Left lung (tissue), 10 donors: ENCODE measurements around the gene TUBB4B. TPM values are rescaled to one million over a fixed set of nuclear protein-coding genes. Genes with fewer than 3 reads are reported as not detected.

Source experiments
- ATAC-seq: fragments of 200-7000 bp; cut with Tn5 transposase; one replicate; pipeline ENCODE4 v1.9.1; 2020; ENCODE audit warnings: moderate library complexity
- DNase-seq, 4 donors: peaks; one replicate each; pipeline ENCODE4 v3.0.0-alpha.2; 2013 to 2020
- H3K27ac ChIP-seq, 2 donors: fragments of 200-600 bp; sonication (generic) in 1 of 2; one replicate each; pipeline versions ENCODE4 v1.5.0 to v1.8.0; 2020 to 2021
- H3K27me3 ChIP-seq, 2 donors: fragments of 200-600 bp; sonication (generic) in 1 of 2; one replicate each; pipeline versions ENCODE4 v1.5.0 to v1.8.0; 2020 to 2021
- H3K36me3 ChIP-seq, 2 donors: fragments of 200-600 bp; sonication (generic) in 1 of 2; one replicate each; pipeline versions ENCODE4 v1.5.0 to v1.8.0; 2020 to 2021
- H3K4me1 ChIP-seq, 2 donors: fragments of 200-600 bp; one replicate each; pipeline ENCODE4 v1.8.0; 2021
- H3K4me3 ChIP-seq, 2 donors: fragments of 200-600 bp; sonication (generic) in 1 of 2; one replicate each; pipeline versions ENCODE4 v1.5.0 to v1.8.0; 2020 to 2021; ENCODE audit warnings: mild to moderate bottlenecking in 1 of 2
- H3K9me3 ChIP-seq, 2 donors: fragments of 200-600 bp; sonication (generic) in 1 of 2; one replicate each; pipeline versions ENCODE4 v1.5.0 to v1.8.0; 2020 to 2021
- intact Hi-C, 2 donors: fragments of 100-400 bp; cut with DNase I; formaldehyde crosslinking; loops; one replicate each; pipeline versions ENCODE4 v1.11.2 to v1.14.2; 2022
- polyA plus RNA-seq, 6 donors: library from polyadenylated mRNA; unstranded; fragments of 120-200 nt; gene quantifications; one replicate each; pipeline ENCODE4 v1.2.1, GENCODE V29; 2013; ENCODE audit not compliant: insufficient read length in 6 of 6
- total RNA-seq, 2 donors: library from RNA; stranded (reverse); fragmentation: NEBNext Ultra II Directional; extraction: Animal tissue kit (Norgen Biotek cat#: 25700); gene quantifications; one replicate each; pipeline ENCODE4 v1.2.1, GENCODE V29; 2021
- TF ChIP-seq, protein P1 (sequence below), 2 donors: fragments of 200-600 bp; sonication (generic) in 1 of 2; IDR thresholded peaks; one replicate each; pipeline versions ENCODE4 v1.5.0 to v1.8.0; 2021; ENCODE audit warnings: antibody characterized with exemption in 2 of 2
- donor health status: DM: no; HTN: yes; CAD: no.
- donor health status: DM: no; HTN: no; CAD: no.

The TUBB4B gene
- total and polyA plus RNA-seq, 8 donors = 196 to 337 (median 248) TPM

DNA sequence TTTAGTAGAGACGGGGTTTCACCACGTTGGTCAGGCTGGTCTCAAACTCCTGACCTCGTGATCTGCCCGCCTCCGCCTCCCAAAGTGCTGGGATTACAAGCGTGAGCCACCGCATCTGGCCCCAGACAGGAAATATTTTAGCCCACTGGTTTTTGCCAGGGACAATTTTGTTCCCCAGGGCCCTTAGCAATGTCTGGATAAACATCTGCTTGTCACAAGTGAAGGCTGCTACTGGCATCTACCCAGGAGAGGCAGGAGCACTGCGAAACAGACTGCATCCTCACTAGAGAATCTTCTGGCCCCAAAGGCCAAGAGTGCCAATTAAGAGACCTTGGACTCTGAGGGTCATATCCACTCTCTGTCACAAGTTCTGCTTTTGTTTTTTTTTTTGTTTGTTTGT is 38.1 kb upstream of the TUBB4B start:
- peaks cover 33 to 81% of the 10 kb centered on the region in 2 donors for H3K4me1 ChIP-seq
- peaks cover 0 to 6% of the 10 kb centered on the region in 2 donors for H3K36me3 ChIP-seq
- TF ChIP-seq, protein P1, sequence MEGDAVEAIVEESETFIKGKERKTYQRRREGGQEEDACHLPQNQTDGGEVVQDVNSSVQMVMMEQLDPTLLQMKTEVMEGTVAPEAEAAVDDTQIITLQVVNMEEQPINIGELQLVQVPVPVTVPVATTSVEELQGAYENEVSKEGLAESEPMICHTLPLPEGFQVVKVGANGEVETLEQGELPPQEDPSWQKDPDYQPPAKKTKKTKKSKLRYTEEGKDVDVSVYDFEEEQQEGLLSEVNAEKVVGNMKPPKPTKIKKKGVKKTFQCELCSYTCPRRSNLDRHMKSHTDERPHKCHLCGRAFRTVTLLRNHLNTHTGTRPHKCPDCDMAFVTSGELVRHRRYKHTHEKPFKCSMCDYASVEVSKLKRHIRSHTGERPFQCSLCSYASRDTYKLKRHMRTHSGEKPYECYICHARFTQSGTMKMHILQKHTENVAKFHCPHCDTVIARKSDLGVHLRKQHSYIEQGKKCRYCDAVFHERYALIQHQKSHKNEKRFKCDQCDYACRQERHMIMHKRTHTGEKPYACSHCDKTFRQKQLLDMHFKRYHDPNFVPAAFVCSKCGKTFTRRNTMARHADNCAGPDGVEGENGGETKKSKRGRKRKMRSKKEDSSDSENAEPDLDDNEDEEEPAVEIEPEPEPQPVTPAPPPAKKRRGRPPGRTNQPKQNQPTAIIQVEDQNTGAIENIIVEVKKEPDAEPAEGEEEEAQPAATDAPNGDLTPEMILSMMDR (IDR thresholded peaks at IDR 0.05) = no peak
- no peak for ATAC-seq
- intact Hi-C loops = no loop called here
- H3K4me3 ChIP-seq = no peak overlapping the region
- no peak overlapping the region for H3K27ac ChIP-seq
- H3K9me3 ChIP-seq = no peaks in the 10 kb centered on the region
- DNase-seq = no peak
- peaks cover 0 to 5% of the 10 kb centered on the region in 2 donors for H3K27me3 ChIP-seq

DNA sequence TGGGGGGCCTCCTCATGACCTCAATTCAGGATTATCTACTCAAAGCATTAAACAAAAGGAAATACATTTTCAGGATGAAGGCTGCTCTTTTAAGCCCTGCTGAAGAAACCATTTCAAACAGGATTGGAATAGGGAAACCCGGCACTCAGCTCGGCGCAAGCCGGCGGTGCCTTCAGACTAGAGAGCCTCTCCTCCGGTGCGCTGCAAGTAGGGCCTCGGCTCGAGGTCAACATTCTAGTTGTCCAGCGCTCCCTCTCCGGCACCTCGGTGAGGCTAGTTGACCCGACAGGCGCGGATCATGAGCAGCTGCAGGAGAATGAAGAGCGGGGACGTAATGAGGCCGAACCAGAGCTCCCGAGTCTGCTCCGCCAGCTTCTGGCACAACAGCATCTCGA is 36.4 kb upstream of the TUBB4B start:
- peak overlapping the region in 1 of 2 donors; percentile 86 for H3K27ac ChIP-seq
- peak overlapping the region; percentile 96 to 99 for H3K4me3 ChIP-seq
- intact Hi-C loops = no loop called here
- peaks cover 0 to 15% of the 10 kb centered on the region in 2 donors for H3K36me3 ChIP-seq
- TF ChIP-seq, protein P1 (IDR thresholded peaks at IDR 0.05) = no peak
- H3K27me3 ChIP-seq = peaks cover 0 to under 1% of the 10 kb centered on the region in 2 donors
- peaks cover 21 to 64% of the 10 kb centered on the region in 2 donors for H3K4me1 ChIP-seq
- DNase-seq (no peak), ATAC-seq (no peak)
- H3K9me3 ChIP-seq = no peaks in the 10 kb centered on the region

- intact Hi-C loops = no loop called here
- TF ChIP-seq, protein P1 (IDR thresholded peaks at IDR 0.05) = no peak
- Histone ChIP-seq H3K4me1 (peaks cover 21 to 62% of the 10 kb centered on the region in 2 donors), H3K4me3 (peak within 1 kb of the TSS; percentile 96 to 99), H3K9me3 (no peaks in the 10 kb centered on the region), H3K27ac (peak within 1 kb of the TSS; percentile 30 to 86), H3K27me3 (no peaks in the 10 kb centered on the region), H3K36me3 (peaks cover 0 to 22% of the 10 kb centered on the region in 2 donors)
- ATAC-seq (peak; percentile 62), DNase-seq (peak; percentile 85 to 99 (median 94))
These were observed 35.7 kb upstream of the TUBB4B start, which contains the start of the genes NDOR1 and TMEM203 for GRCh38 chr9:137205126-137206069. Gene NDOR1, plus strand, starts transcription at chr9:137205700. Its CDS starts 78 bp downstream, at chr9:137205778. Gene TMEM203, minus strand, starts transcription at chr9:137205648. Its CDS starts 234 bp downstream, at chr9:137205414.

DNA sequence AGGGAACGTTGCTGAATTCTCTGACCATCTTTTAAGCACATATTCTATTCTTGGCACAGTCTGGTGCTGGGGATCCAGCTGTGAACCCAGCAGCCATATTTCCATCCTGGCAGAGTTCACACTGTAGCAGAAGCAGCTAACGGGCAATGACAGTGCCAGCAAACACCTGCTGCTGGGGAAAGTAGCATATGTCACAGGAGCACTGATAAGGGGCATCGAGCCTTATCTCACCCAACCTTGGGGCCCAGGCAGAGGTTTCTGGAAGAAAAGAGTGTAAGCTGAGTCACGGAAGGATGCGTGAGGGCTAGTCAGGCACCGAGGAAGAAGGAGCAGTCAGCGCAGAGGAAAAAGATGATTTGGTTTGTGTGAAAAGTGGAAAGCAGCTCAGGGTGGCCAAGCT is 34.5 kb upstream of the TUBB4B start:
- Histone ChIP-seq H3K4me3 (peak overlapping the region in 1 of 2 donors; percentile 96), H3K9me3 (no peaks in the 10 kb centered on the region), H3K27me3 (no peaks in the 10 kb centered on the region), H3K4me1 (peaks cover 21 to 56% of the 10 kb centered on the region in 2 donors), H3K27ac (no peak overlapping the region), H3K36me3 (peaks cover 0 to 23% of the 10 kb centered on the region in 2 donors)
- DNase-seq (no peak), ATAC-seq (no peak)
- TF ChIP-seq, protein P1 (IDR thresholded peaks at IDR 0.05) = no peak
- intact Hi-C loops = no loop called here

GRCh38 chr9:137211532-137211931 is 29.6 kb upstream of the TUBB4B start:
- Histone ChIP-seq H3K36me3 (peaks cover 0 to 55% of the 10 kb centered on the region in 2 donors), H3K27ac (no peak overlapping the region), H3K4me3 (no peak overlapping the region), H3K27me3 (no peaks in the 10 kb centered on the region), H3K4me1 (peaks cover 2 to 14% of the 10 kb centered on the region in 2 donors), H3K9me3 (no peaks in the 10 kb centered on the region)
- no peak for ATAC-seq
- intact Hi-C loops = no loop called here
- TF ChIP-seq, protein P1 (IDR thresholded peaks at IDR 0.05) = no peak
- no peak for DNase-seq
